Stomach (tissue), 9 donors: ENCODE results near the gene SLBP. TPM values are rescaled to one million over a fixed set of nuclear protein-coding genes. Genes with fewer than 3 reads are reported as not detected.
A peak's percentile ranks its signal among the peaks of the same experiment; 100 is the strongest.

Experiments
- DNase-seq, 2 donors: peaks; one replicate each; pipeline versions ENCODE4 v3.0.0 to v3.0.0-alpha.2; 2013 to 2019
- H3K27ac ChIP-seq, 5 donors: fragments of 200-600 bp in 4 of 5; sonication (generic) in 4 of 5; one replicate each; pipeline ENCODE4 v1.5.1; 2013 to 2019; ENCODE audit warnings: mild to moderate bottlenecking in 1 of 5, moderate library complexity in 1 of 5
- H3K27me3 ChIP-seq, 3 donors: fragments of 200-600 bp; sonication (generic); one replicate each; pipeline ENCODE4 v1.5.1; 2017 to 2019; ENCODE audit warnings: mixed run types in 1 of 3
- H3K36me3 ChIP-seq, 4 donors: fragments of 200-600 bp; sonication (generic); 1 replicate in 3 of 4; 2 replicates in 1 of 4; pipeline ENCODE4 v1.5.1; 2016 to 2019
- H3K4me1 ChIP-seq, 4 donors: fragments of 200-600 bp; sonication (generic); one replicate each; pipeline ENCODE4 v1.5.1; 2016 to 2019
- H3K4me3 ChIP-seq, 4 donors: fragments of 200-600 bp; sonication (generic) in 3 of 4; one replicate each; pipeline ENCODE4 v1.5.1; 2016 to 2019; ENCODE audit warnings: mild to moderate bottlenecking in 1 of 4
- H3K9me3 ChIP-seq, 4 donors: fragments of 200-600 bp; sonication (generic); one replicate each; pipeline ENCODE4 v1.5.1; 2016 to 2019
- CTCF ChIP-seq, 7 experiments: fragments of 450-650 bp in 4 of 7; fragments of 200-600 bp in 3 of 7; sonication (generic) in 3 of 7; IDR thresholded peaks; one replicate each; pipeline ENCODE4 v1.5.1; 2016 to 2019; ENCODE audit warnings: antibody characterized with exemption in 7 of 7, control low read depth in 2 of 7, mild to moderate bottlenecking in 1 of 7
- EP300 ChIP-seq: sonication (generic); formaldehyde crosslinking; IDR thresholded peaks from one replicate; pipeline ENCODE4 v1.6.1; 2017; ENCODE audit warnings: antibody characterized with exemption
- POLR2A ChIP-seq, 4 donors: fragments of 450-650 bp; IDR thresholded peaks; one replicate each; pipeline ENCODE4 v1.6.1; 2016; ENCODE audit warnings: antibody characterized with exemption in 4 of 4, control low read depth in 2 of 4, mild to moderate bottlenecking in 1 of 4, moderate library complexity in 1 of 4
- POLR2AphosphoS5 ChIP-seq, 3 donors: sonication (generic); formaldehyde crosslinking; IDR thresholded peaks; one replicate each; pipeline ENCODE4 v1.6.1; 2016; ENCODE audit warnings: antibody characterized with exemption in 3 of 3
- WGBS, 5 donors: extraction: QIAGEN DNeasy Blood & Tissue Kit in 3 of 5; methylation state at CpG; one replicate each; pipeline versions ENCODE4 v1.1.5 to v1.1.7; 2013 to 2018; 5-methylcytosine and 5-hydroxymethylcytosine counted together
- intact Hi-C: fragments of 100-400 bp; cut with DNase I; formaldehyde crosslinking; loops from one replicate; pipeline ENCODE4 v1.15.1; 2023; ENCODE audit warnings: low total_unique reads
- polyA plus RNA-seq, 3 donors: library from polyadenylated mRNA; stranded (reverse); fragments of 200-250 nt; gene quantifications; one replicate each; pipeline ENCODE4 v1.2.3, GENCODE V29; 2013
- total RNA-seq, 5 donors: library from RNA; depleted of rRNA; stranded (reverse); fragments of >200 nt; gene quantifications; one replicate each; pipeline versions ENCODE4 v1.1.0 to v1.2.3, GENCODE V29; 2014 to 2016
- donor health status: healthy with polysubstance abuse.
- donor health status: Bipolar disorder and iron deficiency.
- donor health status: healthy.

The SLBP gene
- total and polyA plus RNA-seq, 8 donors = 28.3 to 163 (median 38.1) TPM

- DNase-seq = peak in 1 of 2 donors; percentile 36
- Histone ChIP-seq H3K4me3 (no peak overlapping the region), H3K9me3 (no peaks in the 10 kb centered on the region), H3K27me3 (peaks cover 0 to 18% (median 0%) of the 10 kb centered on the region in 3 donors), H3K27ac (peak overlapping the region in 1 of 5 donors; percentile 42), H3K36me3 (no peaks in the 10 kb centered on the region), H3K4me1 (peaks cover 13 to 28% (median 25%) of the 10 kb centered on the region in 4 donors)
- intact Hi-C loops = no loop called here
- WGBS, 5 donors = 56 to 85% (median 67%) methylated on average over 4 to 15 of the region's 15 CpGs
- no peak for TF ChIP-seq POLR2AphosphoS5 (IDR thresholded peaks at IDR 0.05)
- no peak for TF ChIP-seq POLR2A (IDR thresholded peaks at IDR 0.05)
- TF ChIP-seq EP300 = no peak
- no peak for TF ChIP-seq CTCF (IDR thresholded peaks at IDR 0.05)
These were observed 41.7 kb upstream of the SLBP start for GRCh38 chr4:1753697-1754311.

GRCh38 chr4:1753294-1753696 is 41.2 kb upstream of the SLBP start:
- 30 to 66% (median 59%) methylated on average over 4 to 10 of the region's 10 CpGs; no CpG with 5 or more reads in 1 of the 5 donors for WGBS, 5 donors
- peak overlapping the region in 1 of 5 donors; percentile 42 for H3K27ac ChIP-seq
- no peaks in the 10 kb centered on the region for H3K36me3 ChIP-seq
- TF ChIP-seq POLR2A (IDR thresholded peaks at IDR 0.05) = no peak
- H3K4me1 ChIP-seq = peaks cover 18 to 33% (median 31%) of the 10 kb centered on the region in 4 donors
- no peak for DNase-seq
- peaks cover 0 to 23% (median 3%) of the 10 kb centered on the region in 3 donors for H3K27me3 ChIP-seq
- intact Hi-C loops = no loop called here
- no peaks in the 10 kb centered on the region for H3K9me3 ChIP-seq
- H3K4me3 ChIP-seq = no peak overlapping the region

GRCh38 chr4:1752284-1753041 is 40.3 kb upstream of the SLBP start:
- H3K4me3 ChIP-seq = no peak overlapping the region
- 26 to 31% (median 28%) methylated on average over 15 to 35 of the region's 35 CpGs for WGBS, 5 donors

GRCh38 chr4:1751919-1752283 is 39.8 kb upstream of the SLBP start:
- peak in 1 of 2 donors; percentile 62 for DNase-seq
- intact Hi-C loops = no loop called here
- peaks cover 24 to 44% (median 38%) of the 10 kb centered on the region in 4 donors for H3K4me1 ChIP-seq
- 28 to 80% (median 51%) methylated on average over 1 to 8 of the region's 8 CpGs for WGBS, 5 donors
- no peak for TF ChIP-seq EP300
- no peak for TF ChIP-seq POLR2AphosphoS5 (IDR thresholded peaks at IDR 0.05)
- TF ChIP-seq POLR2A (IDR thresholded peaks at IDR 0.05) = no peak
- TF ChIP-seq CTCF (IDR thresholded peaks at IDR 0.05) = no peak
- H3K9me3 ChIP-seq = no peaks in the 10 kb centered on the region
- H3K27me3 ChIP-seq = peaks cover 0 to 29% (median 4%) of the 10 kb centered on the region in 3 donors
- H3K4me3 ChIP-seq = no peak overlapping the region
- H3K36me3 ChIP-seq = no peaks in the 10 kb centered on the region
- peak overlapping the region in 1 of 5 donors; percentile 42 for H3K27ac ChIP-seq

More at GRCh38 chr4:1752284-1753041, 40.3 kb upstream of the SLBP start:
- H3K4me1 ChIP-seq = peaks cover 18 to 38% (median 33%) of the 10 kb centered on the region in 4 donors
- intact Hi-C loops = no loop called here
- no peaks in the 10 kb centered on the region for H3K36me3 ChIP-seq
- no peaks in the 10 kb centered on the region for H3K9me3 ChIP-seq
- DNase-seq = peak; percentile 44 to 80
- H3K27ac ChIP-seq = peak overlapping the region in 2 of 5 donors; percentile 22 to 42
- H3K27me3 ChIP-seq = peaks cover 0 to 29% (median 4%) of the 10 kb centered on the region in 3 donors
- TF ChIP-seq CTCF (IDR thresholded peaks at IDR 0.05) (no peak), EP300 (no peak), POLR2AphosphoS5 (IDR thresholded peaks at IDR 0.05) (no peak), POLR2A (IDR thresholded peaks at IDR 0.05) (no peak)
